ENCODE data around the gene MYO1B.

- no peak for TF ChIP-seq CTCF (IDR thresholded peaks at IDR 0.05; ENCODE audit: control extremely low read depth in 1 of 3, insufficient read depth in 1 of 3, low read depth in 1 of 3, low read length in 3 of 3)
- no peak for TF ChIP-seq ASH2L (IDR thresholded peaks at IDR 0.05; ENCODE audit: low read length)
- no peak for TF ChIP-seq POLR2A (IDR thresholded peaks at IDR 0.05; ENCODE audit: control extremely low read depth in 1 of 2, low read depth in 2 of 2, low read length in 2 of 2)
- no peak for TF ChIP-seq EP300 (IDR thresholded peaks at IDR 0.05; ENCODE audit: borderline replicate concordance in 1 of 2, low read depth in 2 of 2, low read length in 2 of 2)
- TF ChIP-seq CEBPB (IDR thresholded peaks at IDR 0.05; ENCODE audit: low read depth, low read length): no peak
- no peak for TF ChIP-seq TCF12 (IDR thresholded peaks at IDR 0.05; ENCODE audit: low read depth, low read length)
- no peak for TF ChIP-seq USF2 (IDR thresholded peaks at IDR 0.05; ENCODE audit: low read length)
- no peak for TF ChIP-seq ATF3 (IDR thresholded peaks at IDR 0.05; ENCODE audit: insufficient read depth, low read depth, low read length)
- TF ChIP-seq CBX5 (IDR thresholded peaks at IDR 0.05; ENCODE audit: low read depth, low read length): no peak
- TF ChIP-seq EZH2 (IDR thresholded peaks at IDR 0.05; ENCODE audit: low read depth, low read length, severe bottlenecking): no peak
- no peak for TF ChIP-seq RAD21 (IDR thresholded peaks at IDR 0.05 in 1 of 2, conservative IDR thresholded peaks at IDR 0.05 in 1 of 2; ENCODE audit: low read depth in 2 of 2, low read length in 2 of 2)
- no peak for TF ChIP-seq MAX (IDR thresholded peaks at IDR 0.05)
- no peak for TF ChIP-seq ATF2 (IDR thresholded peaks at IDR 0.05; ENCODE audit: low read length)
Observed at GRCh38 chr2:191197096-191197495, 48.1 kb upstream of the MYO1B start.

Measured in H1 (cell line).